H4 (cell line): ENCODE results near the gene MAB21L4. TPM values are rescaled to one million over a fixed set of nuclear protein-coding genes. Genes with fewer than 3 reads are reported as not detected.
A peak's percentile ranks its signal among the peaks of the same experiment; 100 is the strongest.

Experiments used
- DNase-seq: peaks from one replicate; pipeline ENCODE4 v3.0.0-alpha.2; 2015; ENCODE audit warnings: low spot score
- total RNA-seq: library from RNA; depleted of rRNA; stranded (reverse); fragments of >200 nt; shearing (Covaris generic); gene quantifications from 2 replicates; pipeline ENCODE4 v1.2.3, GENCODE V29; 2014

MAB21L4 gene
- total RNA-seq, 1 experiment from 2014 or later = not detected

- DNase-seq = no peak
Observed at GRCh38 chr2:240925191-240925567, 29.2 kb upstream of the MAB21L4 start.

- DNase-seq = no peak
Observed at GRCh38 chr2:240922982-240923537, 27.1 kb upstream of the MAB21L4 start.

GRCh38 chr2:240922245-240922981, 26.5 kb upstream of the MAB21L4 start:
- no peak for DNase-seq

GRCh38 chr2:240921995-240922244, 26.0 kb upstream of the MAB21L4 start:
- no peak for DNase-seq

- DNase-seq = peak; percentile 92
Observed at GRCh38 chr2:240921311-240921994, 25.5 kb upstream of the MAB21L4 start.

GRCh38 chr2:240920783-240921231, 24.9 kb upstream of the MAB21L4 start:
- DNase-seq = no peak

GRCh38 chr2:240919786-240920782, 24.1 kb upstream of the MAB21L4 start:
- DNase-seq = no peak

GRCh38 chr2:240919161-240919781, 23.3 kb upstream of the MAB21L4 start:
- no peak for DNase-seq

GRCh38 chr2:240918258-240919091, 22.5 kb upstream of the MAB21L4 start:
- DNase-seq = no peak

GRCh38 chr2:240917684-240918257, 21.8 kb upstream of the MAB21L4 start:
- no peak for DNase-seq

- DNase-seq = no peak
Observed at GRCh38 chr2:240917009-240917683, 21.2 kb upstream of the MAB21L4 start.

GRCh38 chr2:240916571-240917008, 20.6 kb upstream of the MAB21L4 start:
- DNase-seq = peak; percentile 88

GRCh38 chr2:240915526-240916341, 19.8 kb upstream of the MAB21L4 start:
- DNase-seq = no peak

GRCh38 chr2:240914645-240915525, 18.9 kb upstream of the MAB21L4 start:
- DNase-seq = no peak

- peak; percentile 36 for DNase-seq
Observed at GRCh38 chr2:240913810-240914644, 18.1 kb upstream of the MAB21L4 start.

GRCh38 chr2:240912878-240913809, 17.2 kb upstream of the MAB21L4 start:
- DNase-seq = no peak
